HL-60 (cell line): ENCODE results near the gene ENTPD6.
"Not testable (repeated sequence)": the region's sequence is repeated elsewhere in the genome, so short reads cannot be mapped to it uniquely, and the experiment has no call there.

Experiments
- DNase-seq, 2 experiments: peaks; one replicate each; pipeline ENCODE4 v3.0.0-alpha.2; 2010 to 2020; ENCODE audit warnings: low read depth in 1 of 2, low spot score in 1 of 2
- H3K27ac ChIP-seq: fragments of 250-450 bp; sonication (Bioruptor Pico); replicated peaks from 2 replicates; pipeline ENCODE4 v1.5.1; 2020; ENCODE audit warnings: mild to moderate bottlenecking, moderate library complexity
- H3K27me3 ChIP-seq: fragments of 250-450 bp; sonication (Bioruptor Pico); 2 replicates; pipeline ENCODE4 v1.5.1; 2021; ENCODE audit warnings: mild to moderate bottlenecking, moderate library complexity; ENCODE audit not compliant: insufficient read depth, poor library complexity, severe bottlenecking
- H3K4me3 ChIP-seq: replicated peaks from 2 replicates; pipeline ENCODE4 v1.5.1; 2011; ENCODE audit warnings: mild to moderate bottlenecking, control low read depth, low read length; ENCODE audit not compliant: insufficient read depth
- CTCF ChIP-seq: IDR thresholded peaks from one replicate; pipeline ENCODE4 v1.5.1; 2011; ENCODE audit warnings: low read length, control low read depth, inconsistent platforms; ENCODE audit not compliant: insufficient read depth
- GABPA ChIP-seq: IDR thresholded peaks from 2 replicates; pipeline ENCODE4 v1.6.1; 2012; ENCODE audit warnings: low read depth
- POLR2AphosphoS5 ChIP-seq: IDR thresholded peaks from 2 replicates; pipeline ENCODE4 v1.6.1; 2012; ENCODE audit warnings: low read depth
- REST ChIP-seq: IDR thresholded peaks from 2 replicates; pipeline ENCODE4 v1.6.1; 2012; ENCODE audit warnings: low read depth; ENCODE audit not compliant: insufficient replicate concordance
- SPI1 ChIP-seq: IDR thresholded peaks from 2 replicates; pipeline ENCODE4 v1.6.1; 2012; ENCODE audit warnings: low read depth, mild to moderate bottlenecking, borderline replicate concordance

Gene ENTPD6

GRCh38 chr20:25237610-25238318 lies 42.3 kb downstream of the ENTPD6 start:
- no peak overlapping the region for H3K27ac ChIP-seq
- no peak overlapping the region for H3K4me3 ChIP-seq
- DNase-seq, result peak; percentile 68 to 88
- H3K27me3 ChIP-seq, result no peaks in the 10 kb centered on the region
- TF ChIP-seq REST, result no peak
- TF ChIP-seq CTCF, result no peak

GRCh38 chr20:25238319-25239037 lies 43.0 kb downstream of the ENTPD6 start:
- no peak overlapping the region for H3K27ac ChIP-seq
- DNase-seq, result no peak
- no peaks in the 10 kb centered on the region for H3K27me3 ChIP-seq
- H3K4me3 ChIP-seq, result no peak overlapping the region
- TF ChIP-seq GABPA (no peak), POLR2AphosphoS5 (no peak), SPI1 (no peak), REST (no peak), CTCF (no peak)

GRCh38 chr20:25239387-25240370 lies 44.2 kb downstream of the ENTPD6 start:
- DNase-seq, result no peak
- Histone ChIP-seq H3K27me3 (no peaks in the 10 kb centered on the region), H3K4me3 (no peak overlapping the region), H3K27ac (no peak overlapping the region)
- no peak for TF ChIP-seq GABPA
- TF ChIP-seq CTCF, result no peak
- TF ChIP-seq POLR2AphosphoS5, result no peak
- TF ChIP-seq REST, result no peak
- no peak for TF ChIP-seq SPI1

GRCh38 chr20:25240851-25241658 lies 45.5 kb downstream of the ENTPD6 start:
- not testable (repeated sequence) for DNase-seq, H3K4me3 ChIP-seq, H3K27ac ChIP-seq, H3K27me3 ChIP-seq

- not testable (repeated sequence) for H3K27me3 ChIP-seq, DNase-seq, H3K27ac ChIP-seq, H3K4me3 ChIP-seq
Measured at GRCh38 chr20:25241659-25241955, 46.1 kb downstream of the ENTPD6 start.
